SK-N-SH treated with all-trans-retinoic acid at 6 μM for 48 hours (cell line): ENCODE data around the gene OASL.
"Not testable (repeated sequence)": the region's sequence is repeated elsewhere in the genome, so short reads cannot be mapped to it uniquely, and the experiment has no call there.

Experiments
- ATAC-seq: fragments of 200-7000 bp; cut with Tn5 transposase; 3 replicates; pipeline ENCODE4 v1.9.1; 2020; ENCODE audit warnings: mild to moderate bottlenecking, moderate library complexity
- ARNTL ChIP-seq: fragments of 450-650 bp; formaldehyde crosslinking; IDR thresholded peaks from 2 replicates; pipeline ENCODE4 v1.5.0; 2020; ENCODE audit warnings: low read depth, mild to moderate bottlenecking, moderate library complexity, borderline replicate concordance
- BACH2 ChIP-seq: fragments of 250-450 bp; sonication (Bioruptor Pico); IDR thresholded peaks from 2 replicates; pipeline ENCODE4 v1.9.0; 2021; ENCODE audit warnings: mild to moderate bottlenecking, borderline replicate concordance
- CSDC2 ChIP-seq: fragments of 250-450 bp; sonication (Bioruptor Pico); IDR thresholded peaks from 2 replicates; pipeline ENCODE4 v1.5.0; 2020; ENCODE audit warnings: mild to moderate bottlenecking, moderate library complexity
- ESRRG ChIP-seq: fragments of 250-450 bp; sonication (Bioruptor Pico); IDR thresholded peaks from 2 replicates; pipeline ENCODE4 v1.6.1; 2021; ENCODE audit warnings: mild to moderate bottlenecking
- GLIS3 ChIP-seq: fragments of 250-450 bp; sonication (Bioruptor Pico); IDR thresholded peaks from 2 replicates; pipeline ENCODE4 v1.5.0; 2020; ENCODE audit warnings: mild to moderate bottlenecking, moderate library complexity
- ISL1 ChIP-seq: fragments of 250-450 bp; sonication (Bioruptor Pico); IDR thresholded peaks from 2 replicates; pipeline ENCODE4 v2.1.2; 2022; ENCODE audit warnings: mild to moderate bottlenecking, moderate library complexity
- OSR1 ChIP-seq: fragments of 250-450 bp; sonication (Bioruptor Pico); IDR thresholded peaks from 2 replicates; pipeline ENCODE4 v1.8.0; 2022; ENCODE audit warnings: moderate library complexity, mild to moderate bottlenecking, inconsistent platforms
- PATZ1 ChIP-seq: fragments of 250-450 bp; sonication (Bioruptor Pico); IDR thresholded peaks from 2 replicates; pipeline ENCODE4 v1.8.0; 2020; ENCODE audit warnings: mild to moderate bottlenecking, moderate library complexity, borderline replicate concordance
- PPARA ChIP-seq: fragments of 250-450 bp; sonication (Bioruptor Pico); IDR thresholded peaks from 2 replicates; pipeline ENCODE4 v1.5.0; 2020; ENCODE audit warnings: mild to moderate bottlenecking, borderline replicate concordance
- RARB ChIP-seq: fragments of 250-450 bp; sonication (Bioruptor Pico); IDR thresholded peaks from 2 replicates; pipeline ENCODE4 v1.8.0; 2021; ENCODE audit warnings: mild to moderate bottlenecking, moderate library complexity
- SNAI2 ChIP-seq: fragments of 250-450 bp; sonication (Bioruptor Pico); IDR thresholded peaks from 2 replicates; pipeline ENCODE4 v1.5.0; 2020; ENCODE audit warnings: mild to moderate bottlenecking, moderate library complexity
- TCF4 ChIP-seq: fragments of 250-450 bp; sonication (Bioruptor Pico); IDR thresholded peaks from 2 replicates; pipeline ENCODE4 v1.8.0; 2021; ENCODE audit warnings: mild to moderate bottlenecking, moderate library complexity, borderline replicate concordance
- TOX ChIP-seq: fragments of 250-450 bp; sonication (Bioruptor Pico); IDR thresholded peaks from 2 replicates; pipeline ENCODE4 v1.8.0; 2021; ENCODE audit warnings: mild to moderate bottlenecking, moderate library complexity, borderline replicate concordance
- TSHZ2 ChIP-seq: fragments of 250-450 bp; sonication (Bioruptor Pico); IDR thresholded peaks from 2 replicates; pipeline ENCODE4 v1.5.0; 2020; ENCODE audit warnings: mild to moderate bottlenecking, moderate library complexity
- ZC3H10 ChIP-seq: fragments of 250-450 bp; sonication (Bioruptor Pico); IDR thresholded peaks from 2 replicates; pipeline ENCODE4 v1.5.1; 2021; ENCODE audit warnings: mild to moderate bottlenecking, moderate library complexity
- ZFP3 ChIP-seq: fragments of 250-450 bp; sonication (Bioruptor Pico); IDR thresholded peaks from 2 replicates; pipeline ENCODE4 v1.5.0; 2020; ENCODE audit warnings: mild to moderate bottlenecking, moderate library complexity
- ZFP30 ChIP-seq: fragments of 450-650 bp; formaldehyde crosslinking; IDR thresholded peaks from 2 replicates; pipeline ENCODE4 v1.5.0; 2022; ENCODE audit warnings: mild to moderate bottlenecking, moderate library complexity
- ZNF565 ChIP-seq: fragments of 450-650 bp; formaldehyde crosslinking; conservative IDR thresholded peaks from 2 replicates; pipeline ENCODE4 v1.5.0; 2020; ENCODE audit warnings: low read depth, mild to moderate bottlenecking, moderate library complexity
- ZNF70 ChIP-seq: fragments of 450-650 bp; formaldehyde crosslinking; IDR thresholded peaks from 2 replicates; pipeline ENCODE4 v1.5.0; 2020; ENCODE audit warnings: mild to moderate bottlenecking, moderate library complexity
- ZNF8 ChIP-seq: fragments of 450-650 bp; formaldehyde crosslinking; IDR thresholded peaks from 2 replicates; pipeline ENCODE4 v1.5.0; 2020; ENCODE audit warnings: mild to moderate bottlenecking, moderate library complexity
- TF ChIP-seq, protein P1 (sequence below): fragments of 250-450 bp; sonication (Bioruptor Pico); IDR thresholded peaks from 2 replicates; pipeline ENCODE4 v1.8.0; 2021; ENCODE audit warnings: low read depth, mild to moderate bottlenecking, moderate library complexity, borderline replicate concordance

Gene OASL

DNA sequence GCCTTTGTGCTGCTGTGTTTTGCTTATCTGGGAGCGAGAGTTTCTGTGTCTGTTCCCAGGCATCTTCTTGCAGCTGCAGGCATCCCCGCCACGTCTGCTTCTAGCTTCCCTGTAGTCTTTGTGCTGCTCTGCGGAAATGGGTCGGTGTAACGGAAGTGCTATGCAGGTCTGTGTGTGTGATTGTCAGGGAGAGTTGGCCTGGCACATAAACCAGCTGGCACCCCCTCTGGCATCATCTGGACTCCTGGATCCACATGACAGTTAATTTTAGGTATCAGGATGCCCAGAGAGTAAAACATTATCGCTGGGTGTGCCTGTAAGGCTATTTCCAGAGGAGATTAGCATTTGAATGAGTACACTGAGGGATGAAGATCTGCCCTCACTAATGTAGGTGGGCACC, 9.4 kb upstream of the OASL start:
- TF ChIP-seq CSDC2 (CRISPR knock-in tag): no peak
- 0 out of 2 replicates have a peak, but pooled peaks have one; percentile 13 for TF ChIP-seq TCF4
- no peak for ATAC-seq

GRCh38 chr12:121047400-121047799, 8.4 kb upstream of the OASL start:
- not testable (repeated sequence) for ATAC-seq

DNA sequence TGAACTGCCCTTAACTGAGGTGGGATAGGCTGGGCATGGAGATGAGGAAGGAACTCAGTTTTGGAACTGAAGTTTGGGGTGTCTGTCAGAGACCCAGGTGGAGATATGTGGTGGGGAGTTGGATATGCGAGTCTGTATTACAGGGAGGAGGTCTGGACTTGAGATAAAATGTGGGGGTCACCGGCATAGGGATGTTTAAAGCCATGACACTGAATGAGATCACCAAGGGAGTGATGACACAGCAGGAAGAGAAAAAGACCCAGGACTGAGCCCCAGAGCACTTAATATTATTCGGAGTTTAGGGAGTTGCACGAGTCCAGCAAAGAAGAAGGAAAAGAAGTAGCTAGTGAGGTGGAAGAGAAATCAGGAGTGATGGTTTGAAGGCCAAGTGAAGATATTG, 4.0 kb upstream of the OASL start:
- no peak for TF ChIP-seq ZNF8 (CRISPR knock-in tag)
- no peak for TF ChIP-seq ZC3H10
- no peak for TF ChIP-seq ZNF565 (CRISPR knock-in tag)
- no peak for TF ChIP-seq PPARA (CRISPR knock-in tag)
- TF ChIP-seq ZNF70 (CRISPR knock-in tag): no peak
- no peak for TF ChIP-seq BACH2 (CRISPR knock-in tag)
- TF ChIP-seq ZFP3 (CRISPR knock-in tag): no peak
- no peak for TF ChIP-seq SNAI2 (CRISPR knock-in tag)
- no peak for TF ChIP-seq GLIS3
- TF ChIP-seq RARB (CRISPR knock-in tag): no peak
- TF ChIP-seq, all 23 proteins: peak for 0
- ATAC-seq: no peak

DNA sequence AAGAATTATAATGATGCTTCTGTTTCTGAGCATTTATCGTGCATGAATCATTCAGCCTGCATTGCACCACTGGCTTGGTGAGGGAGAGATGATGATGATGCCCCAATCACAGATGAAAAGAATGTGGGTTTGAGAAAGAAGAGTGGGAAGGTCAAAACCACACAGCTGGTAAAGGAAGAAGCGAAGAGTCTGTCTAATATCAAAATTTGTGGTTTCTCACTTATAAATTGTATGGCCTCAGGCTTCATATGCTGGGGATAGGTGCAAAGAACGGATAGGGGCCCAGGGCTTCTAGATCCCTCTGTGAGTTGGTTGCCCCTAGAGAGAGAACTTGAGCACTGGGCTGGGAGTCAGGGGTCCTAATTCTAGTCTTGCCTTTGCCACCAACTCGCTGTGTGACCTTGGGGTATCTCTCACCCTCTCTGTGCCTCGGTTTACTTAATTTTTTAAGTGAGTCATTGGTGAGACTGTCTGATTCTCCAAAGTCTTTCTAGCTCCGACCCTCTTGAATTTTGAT, 2.2 kb downstream of the OASL start:
- no peak for ATAC-seq
- no peak for TF ChIP-seq PATZ1
- no peak for TF ChIP-seq TCF4
- no peak for TF ChIP-seq ESRRG (CRISPR knock-in tag)
- TF ChIP-seq TOX (CRISPR knock-in tag): no peak
- no peak for TF ChIP-seq ZNF565 (CRISPR knock-in tag)
- TF ChIP-seq ZC3H10: no peak
- no peak for TF ChIP-seq RARB (CRISPR knock-in tag)
- TF ChIP-seq ZFP30 (CRISPR knock-in tag): no peak
- TF ChIP-seq, all 23 proteins: peak for 0

DNA sequence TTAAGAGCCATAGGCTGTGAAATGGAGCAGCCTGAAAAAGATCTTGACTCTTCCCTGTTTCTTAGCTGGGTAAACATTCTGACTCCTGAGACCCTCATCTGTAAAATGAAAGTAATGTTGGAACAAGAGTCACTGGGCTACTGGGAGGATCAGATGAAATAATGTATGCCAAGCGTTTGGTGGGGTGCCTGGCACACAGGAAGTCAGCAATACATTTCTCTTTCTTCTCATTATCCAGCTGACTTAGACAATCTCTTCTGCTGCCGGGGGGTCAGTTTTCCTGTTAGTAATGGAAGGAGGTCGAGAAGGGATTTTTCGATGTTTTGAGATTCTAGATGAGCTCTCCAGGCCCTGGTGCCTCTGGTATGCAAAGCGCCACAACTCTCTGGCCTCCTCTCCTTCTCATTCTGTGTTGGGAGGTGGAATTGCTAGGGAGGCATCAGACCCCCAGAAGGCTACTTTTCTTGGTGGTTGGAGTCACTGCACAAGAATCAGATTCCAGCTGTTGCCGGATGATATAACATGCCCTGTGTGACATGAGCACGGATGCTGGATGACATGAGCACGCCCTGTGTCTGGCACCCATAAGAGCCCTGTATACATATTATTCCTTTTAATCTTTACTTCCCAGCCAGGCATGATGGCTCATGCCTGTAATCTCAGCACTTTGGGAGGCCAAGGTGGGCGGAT, 4.3 kb downstream of the OASL start:
- no peak for TF ChIP-seq CSDC2 (CRISPR knock-in tag)
- no peak for TF ChIP-seq ZFP3 (CRISPR knock-in tag)
- no peak for TF ChIP-seq TOX (CRISPR knock-in tag)
- TF ChIP-seq OSR1 (CRISPR knock-in tag): no peak
- no peak for TF ChIP-seq PATZ1
- no peak for TF ChIP-seq ZNF70 (CRISPR knock-in tag)
- no peak for TF ChIP-seq GLIS3
- no peak for TF ChIP-seq ZNF8 (CRISPR knock-in tag)
- no peak for TF ChIP-seq ISL1 (CRISPR knock-in tag)
- no peak for TF ChIP-seq ARNTL
- TF ChIP-seq PPARA (CRISPR knock-in tag): no peak
- no peak for TF ChIP-seq ZFP30 (CRISPR knock-in tag)
- TF ChIP-seq ESRRG (CRISPR knock-in tag): no peak
- no peak for TF ChIP-seq BACH2 (CRISPR knock-in tag)
- TF ChIP-seq TSHZ2 (CRISPR knock-in tag): no peak
- TF ChIP-seq ZC3H10: no peak
- TF ChIP-seq, protein P1, sequence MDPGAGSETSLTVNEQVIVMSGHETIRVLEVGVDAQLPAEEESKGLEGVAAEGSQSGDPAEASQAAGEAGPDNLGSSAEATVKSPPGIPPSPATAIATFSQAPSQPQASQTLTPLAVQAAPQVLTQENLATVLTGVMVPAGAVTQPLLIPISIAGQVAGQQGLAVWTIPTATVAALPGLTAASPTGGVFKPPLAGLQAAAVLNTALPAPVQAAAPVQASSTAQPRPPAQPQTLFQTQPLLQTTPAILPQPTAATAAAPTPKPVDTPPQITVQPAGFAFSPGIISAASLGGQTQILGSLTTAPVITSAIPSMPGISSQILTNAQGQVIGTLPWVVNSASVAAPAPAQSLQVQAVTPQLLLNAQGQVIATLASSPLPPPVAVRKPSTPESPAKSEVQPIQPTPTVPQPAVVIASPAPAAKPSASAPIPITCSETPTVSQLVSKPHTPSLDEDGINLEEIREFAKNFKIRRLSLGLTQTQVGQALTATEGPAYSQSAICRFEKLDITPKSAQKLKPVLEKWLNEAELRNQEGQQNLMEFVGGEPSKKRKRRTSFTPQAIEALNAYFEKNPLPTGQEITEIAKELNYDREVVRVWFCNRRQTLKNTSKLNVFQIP (CRISPR knock-in tag): no peak
- no peak for ATAC-seq
